GM23248 (cell line): Measurements from ENCODE around the gene MACF1. TPM values are rescaled to one million over a fixed set of nuclear protein-coding genes. Genes with fewer than 3 reads are reported as not detected.

ENCODE experiments used
- DNase-seq: peaks from one replicate; pipeline ENCODE4 v3.0.0-alpha.2; 2015
- H2AFZ ChIP-seq: fragments of 200-600 bp; sonication (generic); 2 replicates; pipeline ENCODE4 v1.6.1; 2016; ENCODE audit warnings: antibody characterized with exemption
- H3F3A ChIP-seq: fragments of 200-600 bp; sonication (generic); 2 replicates; pipeline ENCODE4 v1.6.1; 2016; ENCODE audit warnings: mild to moderate bottlenecking, antibody characterized with exemption, mixed run types; ENCODE audit not compliant: insufficient read depth
- H3K27ac ChIP-seq: fragments of 200-600 bp; sonication (generic); 2 replicates; pipeline ENCODE4 v1.5.1; 2016; ENCODE audit warnings: mild to moderate bottlenecking
- H3K27me3 ChIP-seq: fragments of 200-600 bp; sonication (generic); replicated peaks from 2 replicates; pipeline ENCODE4 v1.6.1; 2016; ENCODE audit warnings: mild to moderate bottlenecking; ENCODE audit not compliant: insufficient read depth
- H3K36me3 ChIP-seq: fragments of 200-600 bp; sonication (generic); 2 replicates; pipeline ENCODE4 v1.6.1; 2016; ENCODE audit warnings: low read depth, mild to moderate bottlenecking
- H3K4me1 ChIP-seq: fragments of 200-600 bp; sonication (generic); 2 replicates; pipeline ENCODE4 v1.6.1; 2016; ENCODE audit warnings: mild to moderate bottlenecking; ENCODE audit not compliant: insufficient read depth
- H3K4me2 ChIP-seq: fragments of 200-600 bp; sonication (generic); one replicate; pipeline ENCODE4 v1.6.1; 2016; ENCODE audit warnings: mild to moderate bottlenecking; ENCODE audit not compliant: unreplicated experiment
- H3K4me3 ChIP-seq: fragments of 200-600 bp; sonication (generic); 2 replicates; pipeline ENCODE4 v1.5.1; 2016; ENCODE audit warnings: mild to moderate bottlenecking
- H3K79me2 ChIP-seq: fragments of 200-600 bp; sonication (generic); 2 replicates; pipeline ENCODE4 v1.6.1; 2016; ENCODE audit warnings: mild to moderate bottlenecking; ENCODE audit not compliant: insufficient read depth
- H3K9ac ChIP-seq: fragments of 200-600 bp; sonication (generic); 2 replicates; pipeline ENCODE4 v1.6.1; 2016; ENCODE audit warnings: mild to moderate bottlenecking
- H3K9me2 ChIP-seq: fragments of 200-600 bp; sonication (generic); 2 replicates; pipeline ENCODE4 v1.6.1; 2016; ENCODE audit warnings: mixed run types, mild to moderate bottlenecking, moderate library complexity; ENCODE audit not compliant: insufficient read depth
- H3K9me3 ChIP-seq: fragments of 200-600 bp; sonication (generic); one replicate; pipeline ENCODE4 v1.6.1; 2017; ENCODE audit warnings: low read depth
- H4K20me1 ChIP-seq: fragments of 200-600 bp; sonication (generic); 2 replicates; pipeline ENCODE4 v1.6.0; 2016; ENCODE audit not compliant: insufficient read depth
- EZH2 ChIP-seq: fragments of 200-600 bp; sonication (generic); IDR thresholded peaks from 2 replicates; pipeline ENCODE4 v1.6.1; 2018; ENCODE audit warnings: antibody characterized with exemption, mild to moderate bottlenecking; ENCODE audit not compliant: insufficient read depth, poor library complexity, severe bottlenecking
- EZH2phosphoT487 ChIP-seq: fragments of 200-600 bp; sonication (generic); IDR thresholded peaks from 2 replicates; pipeline ENCODE4 v1.6.1; 2018; ENCODE audit warnings: antibody characterized with exemption, moderate library complexity, mild to moderate bottlenecking, low read depth; ENCODE audit not compliant: insufficient read depth
- WGBS, 2 experiments: methylation state at CpG; one replicate each; pipeline ENCODE4 v1.1.6; 2015 to 2017; ENCODE audit warnings: low lambda C conversion rate in 2 of 2, low coverage in 1 of 2; ENCODE audit errors: missing lambda C conversion rate in 2 of 2; 5-methylcytosine and 5-hydroxymethylcytosine counted together
- in situ Hi-C: fragments of 300-500 bp; cut with MboI; formaldehyde crosslinking; loops from 2 replicates; pipeline ENCODE4 v1.15.0; 2020
- polyA plus RNA-seq: library from polyadenylated mRNA; unstranded; fragments of >200 nt; fragmentation: Nextera tagmentation; extraction: Ambion mirVana; gene quantifications from 2 replicates; pipeline ENCODE4 v1.2.1, GENCODE V29; 2016
- total RNA-seq: library from RNA; depleted of rRNA; stranded (reverse); fragments of >200 nt; shearing (Covaris generic); gene quantifications from 2 replicates; pipeline ENCODE4 v1.2.3, GENCODE V29; 2014

The MACF1 gene
- total and polyA plus RNA-seq, 2 experiments from 2014 or later = 55.1 to 177 TPM

- in situ Hi-C loops = no loop called here
- Histone ChIP-seq H3K9me2 (no peaks in the 10 kb centered on the region), H3K4me1 (no peaks in the 10 kb centered on the region), H3K27me3 (no peaks in the 10 kb centered on the region), H3F3A (peaks cover 65% of the 10 kb centered on the region), H3K4me3 (no peak overlapping the region), H3K9me3 (no peaks in the 10 kb centered on the region), H3K9ac (no peak overlapping the region), H3K4me2 (no peak overlapping the region), H3K36me3 (peaks cover 69% of the 10 kb centered on the region), H3K79me2 (no peaks in the 10 kb centered on the region), H2AFZ (no peak overlapping the region), H4K20me1 (no peaks in the 10 kb centered on the region), H3K27ac (no peak overlapping the region)
- TF ChIP-seq EZH2 (no peak), EZH2phosphoT487 (no peak)
- DNase-seq = no peak
- 94 to 97% methylated on average over 14 of the region's 14 CpGs for WGBS, 2 experiments
Measured at GRCh38 chr1:39485046-39485803, 280.7 kb downstream of the MACF1 start.

GRCh38 chr1:39488012-39488545 is 283.6 kb downstream of the MACF1 start:
- no peaks in the 10 kb centered on the region for H3K4me1 ChIP-seq
- no peak overlapping the region for H3K4me3 ChIP-seq
- no peaks in the 10 kb centered on the region for H3K9me2 ChIP-seq
- in situ Hi-C loops = no loop called here
- no peaks in the 10 kb centered on the region for H4K20me1 ChIP-seq
- H3K36me3 ChIP-seq = peaks cover 45% of the 10 kb centered on the region
- H3K79me2 ChIP-seq = no peaks in the 10 kb centered on the region
- no peak for DNase-seq
- WGBS, 2 experiments = 97 to 100% methylated on average over 5 of the region's 5 CpGs
- H3K4me2 ChIP-seq = no peak overlapping the region
- H3K27ac ChIP-seq = no peak overlapping the region
- TF ChIP-seq EZH2phosphoT487 = no peak
- no peak for TF ChIP-seq EZH2
- H2AFZ ChIP-seq = no peak overlapping the region
- no peaks in the 10 kb centered on the region for H3K9me3 ChIP-seq
- peaks cover 64% of the 10 kb centered on the region for H3F3A ChIP-seq
- H3K27me3 ChIP-seq = no peaks in the 10 kb centered on the region; the same call in 1 of the 2 replicates
- no peak overlapping the region for H3K9ac ChIP-seq

GRCh38 chr1:39488793-39489566 is 284.5 kb downstream of the MACF1 start:
- Histone ChIP-seq H3K4me2 (no peak overlapping the region), H3K27ac (no peak overlapping the region), H3K9me2 (no peaks in the 10 kb centered on the region), H3K36me3 (peaks cover 38% of the 10 kb centered on the region), H3K27me3 (no peaks in the 10 kb centered on the region; the same call in 1 of the 2 replicates), H3F3A (peaks cover 55% of the 10 kb centered on the region), H3K4me1 (no peaks in the 10 kb centered on the region), H3K9me3 (no peaks in the 10 kb centered on the region), H3K9ac (no peak overlapping the region), H4K20me1 (no peaks in the 10 kb centered on the region), H2AFZ (no peak overlapping the region), H3K4me3 (no peak overlapping the region), H3K79me2 (no peaks in the 10 kb centered on the region)
- in situ Hi-C loops = no loop called here
- WGBS, 2 experiments = 37 to 44% methylated on average over 7 of the region's 7 CpGs
- TF ChIP-seq EZH2 (no peak), EZH2phosphoT487 (no peak)
- DNase-seq = peak; percentile 23

GRCh38 chr1:39489567-39490239 is 285.2 kb downstream of the MACF1 start:
- no peak overlapping the region for H3K4me2 ChIP-seq
- H3K79me2 ChIP-seq = no peaks in the 10 kb centered on the region
- no peak overlapping the region for H3K9ac ChIP-seq
- WGBS, 2 experiments = 40 to 50% methylated on average over 13 of the region's 13 CpGs
- H4K20me1 ChIP-seq = no peaks in the 10 kb centered on the region
- H2AFZ ChIP-seq = no peak overlapping the region
- H3K27me3 ChIP-seq = no peaks in the 10 kb centered on the region; the same call in 1 of the 2 replicates
- H3F3A ChIP-seq = peaks cover 48% of the 10 kb centered on the region
- in situ Hi-C loops = no loop called here
- TF ChIP-seq EZH2phosphoT487 (no peak), EZH2 (no peak)
- peaks cover 31% of the 10 kb centered on the region for H3K36me3 ChIP-seq
- H3K9me3 ChIP-seq = no peaks in the 10 kb centered on the region
- H3K4me1 ChIP-seq = no peaks in the 10 kb centered on the region
- no peaks in the 10 kb centered on the region for H3K9me2 ChIP-seq
- H3K4me3 ChIP-seq = no peak overlapping the region
- DNase-seq = peak; percentile 13
- H3K27ac ChIP-seq = no peak overlapping the region
